HEK293 (cell line): ENCODE measurements around the gene PRRC2B.

Experiments used
- CTCF ChIA-PET: fragments of 350-600 bp; formaldehyde crosslinking; extraction: SDS; loops from one replicate; lab custom pipeline; 2021; ENCODE audit warnings: antibody characterized with exemption; lab: Yijun Ruan, JAX
- POLR2A ChIA-PET: fragments of 300-600 bp; formaldehyde crosslinking; extraction: SDS; loops from one replicate; lab custom pipeline; 2020; ENCODE audit warnings: antibody characterized with exemption, inconsistent platforms; lab: Yijun Ruan, JAX
- H3K27ac ChIP-seq: fragments of 200-500 bp; sonication (Bioruptor generic); 2 replicates; pipeline ENCODE4 v1.5.1; 2014; ENCODE audit warnings: low read depth, low read length, control low read depth, inconsistent platforms; ENCODE audit errors: extremely low read depth
- H3K36me3 ChIP-seq, 2 experiments: fragments of 200-500 bp in 1 of 2; sonication (Bioruptor generic) in 1 of 2; 1 replicate in 1 of 2; 2 replicates in 1 of 2; pipeline ENCODE4 v1.5.1; 2014 to 2017; ENCODE audit warnings: inconsistent platforms in 2 of 2, low read length in 2 of 2; ENCODE audit not compliant: control insufficient read depth in 2 of 2, insufficient read depth in 1 of 2
- H3K4me1 ChIP-seq: fragments of 200-500 bp; sonication (Bioruptor generic); 2 replicates; pipeline ENCODE4 v1.5.1; 2014; ENCODE audit warnings: mild to moderate bottlenecking, low read length, inconsistent platforms; ENCODE audit not compliant: control insufficient read depth, insufficient read depth
- H3K4me3 ChIP-seq: 2 replicates; pipeline ENCODE4 v1.5.1; 2011; ENCODE audit warnings: low read depth, mild to moderate bottlenecking, control low read depth, low read length, moderate library complexity
- H3K9me3 ChIP-seq: fragments of 200-500 bp; sonication (Bioruptor generic); 2 replicates; pipeline ENCODE4 v1.5.1; 2014; ENCODE audit warnings: low read depth, low read length, inconsistent platforms; ENCODE audit not compliant: control insufficient read depth, insufficient read depth
- FEZF1 ChIP-seq: fragments of 450-650 bp; formaldehyde crosslinking; IDR thresholded peaks from 2 replicates; pipeline ENCODE4 v1.5.1; 2016; ENCODE audit warnings: missing biosample characterization, missing genetic modification characterization
- KLF10 ChIP-seq: fragments of 450-650 bp; IDR thresholded peaks from 2 replicates; pipeline ENCODE4 v1.5.1; 2018; ENCODE audit warnings: missing biosample characterization, mild to moderate bottlenecking, missing genetic modification characterization
- OSR2 ChIP-seq: fragments of 450-650 bp; formaldehyde crosslinking; IDR thresholded peaks from 2 replicates; pipeline ENCODE4 v1.5.1; 2016; ENCODE audit warnings: missing biosample characterization, missing genetic modification characterization
- REPIN1 ChIP-seq: fragments of 450-650 bp; formaldehyde crosslinking; IDR thresholded peaks from 2 replicates; pipeline ENCODE4 v1.5.1; 2017; ENCODE audit warnings: missing biosample characterization, missing genetic modification characterization, low read depth
- SETDB1 ChIP-seq: IDR thresholded peaks from one replicate; pipeline ENCODE4 v1.6.1; 2017; ENCODE audit warnings: mild to moderate bottlenecking, low read length, moderate library complexity, mixed read lengths; ENCODE audit not compliant: insufficient read length
- ZBTB1 ChIP-seq: fragments of 450-650 bp; formaldehyde crosslinking; IDR thresholded peaks from 2 replicates; pipeline ENCODE4 v1.5.1; 2016; ENCODE audit warnings: missing biosample characterization, missing genetic modification characterization
- ZBTB20 ChIP-seq: fragments of 450-650 bp; formaldehyde crosslinking; IDR thresholded peaks from 2 replicates; pipeline ENCODE4 v1.5.1; 2016; ENCODE audit warnings: missing biosample characterization, missing genetic modification characterization
- ZIC2 ChIP-seq: fragments of 450-650 bp; formaldehyde crosslinking; IDR thresholded peaks from 2 replicates; pipeline ENCODE4 v1.5.1; 2016; ENCODE audit warnings: missing biosample characterization, missing genetic modification characterization
- ZNF169 ChIP-seq: fragments of 450-650 bp; formaldehyde crosslinking; IDR thresholded peaks from 2 replicates; pipeline ENCODE4 v1.5.1; 2016; ENCODE audit warnings: missing biosample characterization, missing genetic modification characterization
- ZNF174 ChIP-seq: fragments of 450-650 bp; formaldehyde crosslinking; IDR thresholded peaks from 2 replicates; pipeline ENCODE4 v1.5.0; 2017; ENCODE audit warnings: missing biosample characterization, mild to moderate bottlenecking, missing genetic modification characterization
- ZNF23 ChIP-seq: fragments of 450-650 bp; formaldehyde crosslinking; IDR thresholded peaks from 2 replicates; pipeline ENCODE4 v1.5.1; 2016; ENCODE audit warnings: missing biosample characterization, missing genetic modification characterization, borderline replicate concordance
- ZNF433 ChIP-seq: fragments of 450-650 bp; formaldehyde crosslinking; IDR thresholded peaks from 2 replicates; pipeline ENCODE4 v1.5.1; 2016; ENCODE audit warnings: missing biosample characterization, missing genetic modification characterization, low read depth
- ZNF521 ChIP-seq: fragments of 450-650 bp; formaldehyde crosslinking; IDR thresholded peaks from 2 replicates; pipeline ENCODE4 v1.5.1; 2017; ENCODE audit warnings: missing biosample characterization, mild to moderate bottlenecking, missing genetic modification characterization
- ZNF529 ChIP-seq: fragments of 450-650 bp; formaldehyde crosslinking; IDR thresholded peaks from 2 replicates; pipeline ENCODE4 v1.5.1; 2017; ENCODE audit warnings: missing genetic modification characterization, missing biosample characterization; ENCODE audit not compliant: insufficient replicate concordance
- ZNF560 ChIP-seq: fragments of 450-650 bp; formaldehyde crosslinking; IDR thresholded peaks from 2 replicates; pipeline ENCODE4 v1.5.1; 2017; ENCODE audit warnings: missing biosample characterization, missing genetic modification characterization, borderline replicate concordance
- ZNF747 ChIP-seq: fragments of 450-650 bp; formaldehyde crosslinking; IDR thresholded peaks from 2 replicates; pipeline ENCODE4 v1.5.1; 2016; ENCODE audit warnings: missing biosample characterization, missing genetic modification characterization
- ZNF830 ChIP-seq: fragments of 450-650 bp; IDR thresholded peaks from 2 replicates; pipeline ENCODE4 v1.5.0; 2018; ENCODE audit warnings: missing biosample characterization, missing genetic modification characterization, low read depth, mild to moderate bottlenecking, moderate library complexity
- TF ChIP-seq, protein P1 (sequence below): fragments of 450-650 bp; formaldehyde crosslinking; IDR thresholded peaks from 2 replicates; pipeline ENCODE4 v1.5.1; 2016; ENCODE audit warnings: missing biosample characterization, missing genetic modification characterization
- TF ChIP-seq, protein P2 (sequence below): fragments of 450-650 bp; formaldehyde crosslinking; IDR thresholded peaks from 2 replicates; pipeline ENCODE4 v1.5.1; 2016; ENCODE audit warnings: missing biosample characterization, missing genetic modification characterization
- TF ChIP-seq, protein P3 (sequence below): fragments of 450-650 bp; formaldehyde crosslinking; IDR thresholded peaks from 2 replicates; pipeline ENCODE4 v1.5.1; 2016; ENCODE audit warnings: missing biosample characterization, missing genetic modification characterization

Gene PRRC2B

DNA sequence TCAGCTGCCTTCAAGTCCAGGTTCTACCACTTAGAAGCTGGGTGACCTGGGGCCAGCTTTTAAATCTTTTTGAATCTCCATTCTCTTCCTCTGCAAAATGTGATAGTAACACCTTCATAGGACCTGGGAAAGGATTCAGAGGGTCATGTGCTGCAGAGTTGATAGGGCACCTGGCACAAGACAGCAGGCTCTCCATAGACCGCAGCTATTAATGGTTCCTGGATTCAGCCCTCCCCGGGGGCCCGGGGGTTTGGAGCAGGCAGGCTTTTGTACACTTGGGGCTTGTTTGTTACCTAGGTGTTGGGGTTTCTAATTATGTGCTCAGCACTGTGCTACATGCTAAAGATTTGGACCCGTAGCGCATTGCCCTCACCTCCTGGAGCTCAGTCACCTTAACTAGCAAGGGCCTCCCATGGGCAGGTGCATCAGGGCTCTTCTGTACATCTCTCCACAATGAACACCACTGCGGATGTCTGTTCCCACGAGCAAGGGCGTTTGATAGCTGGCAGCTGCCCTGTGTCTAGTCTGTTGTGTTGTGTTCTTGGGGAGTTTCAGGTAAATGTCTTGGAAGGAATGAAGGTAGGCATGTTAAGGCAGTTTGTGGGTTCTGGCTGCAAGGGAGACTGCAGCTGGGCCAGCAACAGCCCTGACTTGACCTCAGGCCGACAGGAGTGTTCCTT lies 12.1 kb downstream of the PRRC2B start:
- CTCF ChIA-PET, result interaction anchor here (0.7 to 2.8 kb wide), 9 partner anchors 8 to 56 kb away, joined by 3 to 23 read pairs (median 4); no protein-coding TSS in a partner anchor
- TF ChIP-seq ZNF560 (tag by site-specific recombination), result no peak
- no peak for TF ChIP-seq ZNF433 (tag by site-specific recombination)
- TF ChIP-seq FEZF1 (tag by site-specific recombination), result no peak
- TF ChIP-seq ZNF169, result no peak
- no peak for TF ChIP-seq OSR2
- TF ChIP-seq, protein P1, sequence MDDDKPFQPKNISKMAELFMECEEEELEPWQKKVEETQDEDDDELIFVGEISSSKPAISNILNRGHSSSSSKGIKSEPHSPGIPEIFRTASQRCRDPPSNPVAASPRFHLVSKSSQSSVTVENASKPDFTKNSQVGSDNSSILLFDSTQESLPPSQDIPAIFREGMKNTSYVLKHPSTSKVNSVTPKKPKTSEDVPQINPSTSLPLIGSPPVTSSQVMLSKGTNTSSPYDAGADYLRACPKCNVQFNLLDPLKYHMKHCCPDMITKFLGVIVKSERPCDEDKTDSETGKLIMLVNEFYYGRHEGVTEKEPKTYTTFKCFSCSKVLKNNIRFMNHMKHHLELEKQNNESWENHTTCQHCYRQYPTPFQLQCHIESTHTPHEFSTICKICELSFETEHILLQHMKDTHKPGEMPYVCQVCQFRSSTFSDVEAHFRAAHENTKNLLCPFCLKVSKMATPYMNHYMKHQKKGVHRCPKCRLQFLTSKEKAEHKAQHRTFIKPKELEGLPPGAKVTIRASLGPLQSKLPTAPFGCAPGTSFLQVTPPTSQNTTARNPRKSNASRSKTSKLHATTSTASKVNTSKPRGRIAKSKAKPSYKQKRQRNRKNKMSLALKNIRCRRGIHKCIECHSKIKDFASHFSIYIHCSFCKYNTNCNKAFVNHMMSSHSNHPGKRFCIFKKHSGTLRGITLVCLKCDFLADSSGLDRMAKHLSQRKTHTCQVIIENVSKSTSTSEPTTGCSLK (tag by site-specific recombination), result no peak
- TF ChIP-seq, protein P2, sequence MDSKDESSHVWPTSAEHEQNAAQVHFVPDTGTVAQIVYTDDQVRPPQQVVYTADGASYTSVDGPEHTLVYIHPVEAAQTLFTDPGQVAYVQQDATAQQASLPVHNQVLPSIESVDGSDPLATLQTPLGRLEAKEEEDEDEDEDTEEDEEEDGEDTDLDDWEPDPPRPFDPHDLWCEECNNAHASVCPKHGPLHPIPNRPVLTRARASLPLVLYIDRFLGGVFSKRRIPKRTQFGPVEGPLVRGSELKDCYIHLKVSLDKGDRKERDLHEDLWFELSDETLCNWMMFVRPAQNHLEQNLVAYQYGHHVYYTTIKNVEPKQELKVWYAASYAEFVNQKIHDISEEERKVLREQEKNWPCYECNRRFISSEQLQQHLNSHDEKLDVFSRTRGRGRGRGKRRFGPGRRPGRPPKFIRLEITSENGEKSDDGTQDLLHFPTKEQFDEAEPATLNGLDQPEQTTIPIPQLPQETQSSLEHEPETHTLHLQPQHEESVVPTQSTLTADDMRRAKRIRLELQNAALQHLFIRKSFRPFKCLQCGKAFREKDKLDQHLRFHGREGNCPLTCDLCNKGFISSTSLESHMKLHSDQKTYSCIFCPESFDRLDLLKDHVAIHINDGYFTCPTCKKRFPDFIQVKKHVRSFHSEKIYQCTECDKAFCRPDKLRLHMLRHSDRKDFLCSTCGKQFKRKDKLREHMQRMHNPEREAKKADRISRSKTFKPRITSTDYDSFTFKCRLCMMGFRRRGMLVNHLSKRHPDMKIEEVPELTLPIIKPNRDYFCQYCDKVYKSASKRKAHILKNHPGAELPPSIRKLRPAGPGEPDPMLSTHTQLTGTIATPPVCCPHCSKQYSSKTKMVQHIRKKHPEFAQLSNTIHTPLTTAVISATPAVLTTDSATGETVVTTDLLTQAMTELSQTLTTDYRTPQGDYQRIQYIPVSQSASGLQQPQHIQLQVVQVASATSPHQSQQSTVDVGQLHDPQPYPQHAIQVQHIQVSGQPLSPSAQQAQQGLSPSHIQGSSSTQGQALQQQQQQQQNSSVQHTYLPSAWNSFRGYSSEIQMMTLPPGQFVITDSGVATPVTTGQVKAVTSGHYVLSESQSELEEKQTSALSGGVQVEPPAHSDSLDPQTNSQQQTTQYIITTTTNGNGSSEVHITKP (tag by site-specific recombination), result no peak
- TF ChIP-seq, protein P3, sequence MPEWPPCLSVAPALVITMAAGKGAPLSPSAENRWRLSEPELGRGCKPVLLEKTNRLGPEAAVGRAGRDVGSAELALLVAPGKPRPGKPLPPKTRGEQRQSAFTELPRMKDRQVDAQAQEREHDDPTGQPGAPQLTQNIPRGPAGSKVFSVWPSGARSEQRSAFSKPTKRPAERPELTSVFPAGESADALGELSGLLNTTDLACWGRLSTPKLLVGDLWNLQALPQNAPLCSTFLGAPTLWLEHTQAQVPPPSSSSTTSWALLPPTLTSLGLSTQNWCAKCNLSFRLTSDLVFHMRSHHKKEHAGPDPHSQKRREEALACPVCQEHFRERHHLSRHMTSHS (tag by site-specific recombination), result no peak
- TF ChIP-seq ZNF174 (tag by site-specific recombination), result no peak
- no peak for TF ChIP-seq ZBTB20 (tag by site-specific recombination)
- TF ChIP-seq SETDB1, result no peak
- TF ChIP-seq ZNF529 (tag by site-specific recombination), result no peak
- TF ChIP-seq KLF10 (tag by site-specific recombination), result no peak
- no peak for TF ChIP-seq ZNF23
- TF ChIP-seq ZNF747 (tag by site-specific recombination), result no peak
- TF ChIP-seq REPIN1 (tag by site-specific recombination), result no peak
- TF ChIP-seq ZBTB1 (tag by site-specific recombination), result no peak
- no peak for TF ChIP-seq ZNF521 (tag by site-specific recombination)
- TF ChIP-seq ZIC2 (tag by site-specific recombination), result no peak
- no peak for TF ChIP-seq ZNF830
- TF ChIP-seq, all 188 proteins: peak for 0
- H3K27ac ChIP-seq, result peak overlapping the region; percentile 47
- H3K4me1 ChIP-seq, result peaks cover 62% of the 10 kb centered on the region
- H3K9me3 ChIP-seq, result no peaks in the 10 kb centered on the region
- H3K36me3 ChIP-seq, result no peaks in the 10 kb centered on the region; a peak in 1 of 3 replicates
- POLR2A ChIA-PET, result interaction anchor here (0.5 to 3.0 kb wide), 7 partner anchors 10 to 33 kb away, joined by 3 to 24 read pairs (median 8); no protein-coding TSS in a partner anchor
- no peak overlapping the region for H3K4me3 ChIP-seq
